MM.1S (cell line): ENCODE data around the gene S100A1.

Source experiments
- DNase-seq: peaks from one replicate; pipeline ENCODE4 v3.0.0-alpha.2; 2015
- H2AFZ ChIP-seq: fragments of 300-600 bp; sonication (generic); 2 replicates; pipeline ENCODE4 v1.6.0; 2016; ENCODE audit warnings: antibody characterized with exemption, low read length
- H3F3A ChIP-seq: fragments of 300-600 bp; sonication (generic); 2 replicates; pipeline ENCODE4 v1.6.1; 2016; ENCODE audit warnings: mild to moderate bottlenecking, antibody characterized with exemption, low read length, moderate library complexity, mixed read lengths; ENCODE audit not compliant: insufficient read depth
- H3K27ac ChIP-seq: fragments of 300-600 bp; sonication (generic); 2 replicates; pipeline ENCODE4 v1.5.1; 2016; ENCODE audit warnings: mild to moderate bottlenecking, low read length
- H3K27me3 ChIP-seq: fragments of 300-600 bp; sonication (generic); replicated peaks from 2 replicates; pipeline ENCODE4 v1.6.0; 2016; ENCODE audit warnings: low read length; ENCODE audit not compliant: insufficient read depth
- H3K36me3 ChIP-seq: fragments of 300-600 bp; sonication (generic); replicated peaks from 2 replicates; pipeline ENCODE4 v1.6.1; 2016; ENCODE audit warnings: mild to moderate bottlenecking, low read length, mixed read lengths; ENCODE audit not compliant: insufficient read depth
- H3K4me1 ChIP-seq: fragments of 300-600 bp; sonication (generic); 2 replicates; pipeline ENCODE4 v1.6.1; 2016; ENCODE audit warnings: low read length, mixed read lengths
- H3K4me2 ChIP-seq: fragments of 300-600 bp; sonication (generic); 2 replicates; pipeline ENCODE4 v1.6.0; 2016; ENCODE audit warnings: low read depth, low read length
- H3K4me3 ChIP-seq: fragments of 300-600 bp; sonication (generic); 2 replicates; pipeline ENCODE4 v1.5.1; 2016; ENCODE audit warnings: low read length, mixed read lengths
- H3K79me2 ChIP-seq: fragments of 300-600 bp; sonication (generic); 2 replicates; pipeline ENCODE4 v1.6.1; 2016; ENCODE audit warnings: mixed run types, low read length, mixed read lengths
- H3K9ac ChIP-seq: fragments of 300-600 bp; sonication (generic); 2 replicates; pipeline ENCODE4 v1.6.1; 2016; ENCODE audit warnings: low read length, mixed read lengths
- H3K9me2 ChIP-seq: fragments of 300-600 bp; sonication (generic); replicated peaks from 2 replicates; pipeline ENCODE4 v1.6.1; 2016; ENCODE audit warnings: mild to moderate bottlenecking, low read length, mixed read lengths; ENCODE audit not compliant: insufficient read depth
- H3K9me3 ChIP-seq: fragments of 300-600 bp; sonication (generic); replicated peaks from 2 replicates; pipeline ENCODE4 v1.6.1; 2016; ENCODE audit warnings: mild to moderate bottlenecking, low read length, mixed read lengths; ENCODE audit not compliant: insufficient read depth
- H4K20me1 ChIP-seq: fragments of 300-600 bp; sonication (generic); 2 replicates; pipeline ENCODE4 v1.6.1; 2016; ENCODE audit warnings: mild to moderate bottlenecking, low read length, moderate library complexity, mixed read lengths; ENCODE audit not compliant: insufficient read depth
- CTCF ChIP-seq: fragments of 300-600 bp; sonication (generic); IDR thresholded peaks from 2 replicates; pipeline ENCODE4 v1.5.1; 2016; ENCODE audit warnings: antibody characterized with exemption, low read length, mixed read lengths
- EZH2 ChIP-seq: fragments of 300-600 bp; sonication (generic); optimal IDR thresholded peaks from 2 replicates; pipeline ENCODE3; 2017; ENCODE audit warnings: low read depth, mild to moderate bottlenecking, antibody characterized with exemption, low read length, mixed read lengths
- EZH2phosphoT487 ChIP-seq: fragments of 300-600 bp; sonication (generic); IDR thresholded peaks from 2 replicates; pipeline ENCODE4 v1.6.1; 2018; ENCODE audit warnings: antibody characterized with exemption, low read length

The S100A1 gene

GRCh38 chr1:153617663-153618062 is 10.6 kb upstream of the S100A1 start:
- no peaks in the 10 kb centered on the region for H3K9me3 ChIP-seq
- no peak overlapping the region for H3K4me3 ChIP-seq
- H4K20me1 ChIP-seq: no peaks in the 10 kb centered on the region
- peak; percentile 75 for DNase-seq
- no peaks in the 10 kb centered on the region for H3K27me3 ChIP-seq
- H3K4me2 ChIP-seq: peak overlapping the region; percentile 16; the same call in 1 of the 2 replicates
- no peaks in the 10 kb centered on the region for H3K79me2 ChIP-seq
- H3K9ac ChIP-seq: no peak overlapping the region
- no peaks in the 10 kb centered on the region for H3K36me3 ChIP-seq
- H3F3A ChIP-seq: no peaks in the 10 kb centered on the region
- no peaks in the 10 kb centered on the region; the same call in 1 of the 2 replicates for H3K4me1 ChIP-seq
- no peak overlapping the region for H3K27ac ChIP-seq
- H2AFZ ChIP-seq: peak overlapping the region; percentile 31
- TF ChIP-seq CTCF: peak; percentile 97
- no peak for TF ChIP-seq EZH2phosphoT487
- H3K9me2 ChIP-seq: no peaks in the 10 kb centered on the region

GRCh38 chr1:153619171-153619570 is 9.1 kb upstream of the S100A1 start:
- Histone ChIP-seq H3K9ac (no peak overlapping the region), H3K27ac (no peak overlapping the region), H3K9me3 (no peaks in the 10 kb centered on the region), H3F3A (no peaks in the 10 kb centered on the region), H2AFZ (no peak overlapping the region), H3K4me1 (no peaks in the 10 kb centered on the region; the same call in 1 of the 2 replicates), H3K36me3 (no peaks in the 10 kb centered on the region), H3K4me3 (no peak overlapping the region), H3K4me2 (no peak overlapping the region), H3K27me3 (no peaks in the 10 kb centered on the region), H4K20me1 (no peaks in the 10 kb centered on the region), H3K79me2 (no peaks in the 10 kb centered on the region), H3K9me2 (no peaks in the 10 kb centered on the region)
- no peak for DNase-seq
- TF ChIP-seq CTCF (no peak), EZH2phosphoT487 (no peak), EZH2 (no peak)

- no peak for DNase-seq
- H3K4me1 ChIP-seq: no peaks in the 10 kb centered on the region
- no peaks in the 10 kb centered on the region for H3F3A ChIP-seq
- H3K9me3 ChIP-seq: no peaks in the 10 kb centered on the region
- H3K4me3 ChIP-seq: no peak overlapping the region
- no peaks in the 10 kb centered on the region for H3K9me2 ChIP-seq
- TF ChIP-seq EZH2: no peak
- H3K36me3 ChIP-seq: no peaks in the 10 kb centered on the region
- no peaks in the 10 kb centered on the region for H3K79me2 ChIP-seq
- H3K27ac ChIP-seq: no peak overlapping the region
- H3K9ac ChIP-seq: no peak overlapping the region
- no peaks in the 10 kb centered on the region for H3K27me3 ChIP-seq
- no peak overlapping the region for H3K4me2 ChIP-seq
- no peaks in the 10 kb centered on the region for H4K20me1 ChIP-seq
- no peak overlapping the region for H2AFZ ChIP-seq
These were observed 5.1 kb upstream of the S100A1 start for GRCh38 chr1:153623101-153623500.

GRCh38 chr1:153624965-153625611 is 3.1 kb upstream of the S100A1 start:
- Histone ChIP-seq H3K27me3 (no peaks in the 10 kb centered on the region), H3K4me1 (no peaks in the 10 kb centered on the region), H3K36me3 (no peaks in the 10 kb centered on the region), H3K4me3 (no peak overlapping the region), H4K20me1 (no peaks in the 10 kb centered on the region), H2AFZ (no peak overlapping the region), H3K9me2 (no peaks in the 10 kb centered on the region), H3K9ac (no peak overlapping the region), H3K79me2 (no peaks in the 10 kb centered on the region), H3K4me2 (no peak overlapping the region), H3K9me3 (no peaks in the 10 kb centered on the region), H3K27ac (no peak overlapping the region), H3F3A (no peaks in the 10 kb centered on the region)
- TF ChIP-seq EZH2phosphoT487: no peak
- TF ChIP-seq EZH2: no peak
- no peak for TF ChIP-seq CTCF
- DNase-seq: no peak
